Measurements from ENCODE around the gene RAPGEF4.

DNA sequence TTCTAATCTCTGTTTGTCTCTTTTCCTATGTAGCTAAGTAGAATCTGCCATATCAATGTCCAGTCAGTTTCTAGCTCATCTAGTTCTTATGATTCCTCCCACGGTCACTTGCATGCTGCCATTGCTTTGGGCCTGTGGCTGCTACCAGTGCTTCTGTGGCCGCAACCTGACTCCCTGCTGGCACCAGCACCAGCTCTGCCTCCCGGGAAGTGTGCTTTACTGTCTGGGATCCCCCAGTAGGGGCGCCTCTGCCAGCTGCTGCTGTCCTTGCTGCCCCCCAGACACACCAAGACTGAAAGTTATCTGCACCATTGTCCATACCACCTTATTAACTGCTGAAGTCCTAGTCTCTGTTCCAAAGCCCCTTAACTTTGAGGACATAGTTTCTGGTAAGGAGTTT, 56.3 kb downstream of the RAPGEF4 start:
- TF ChIP-seq, protein P1, sequence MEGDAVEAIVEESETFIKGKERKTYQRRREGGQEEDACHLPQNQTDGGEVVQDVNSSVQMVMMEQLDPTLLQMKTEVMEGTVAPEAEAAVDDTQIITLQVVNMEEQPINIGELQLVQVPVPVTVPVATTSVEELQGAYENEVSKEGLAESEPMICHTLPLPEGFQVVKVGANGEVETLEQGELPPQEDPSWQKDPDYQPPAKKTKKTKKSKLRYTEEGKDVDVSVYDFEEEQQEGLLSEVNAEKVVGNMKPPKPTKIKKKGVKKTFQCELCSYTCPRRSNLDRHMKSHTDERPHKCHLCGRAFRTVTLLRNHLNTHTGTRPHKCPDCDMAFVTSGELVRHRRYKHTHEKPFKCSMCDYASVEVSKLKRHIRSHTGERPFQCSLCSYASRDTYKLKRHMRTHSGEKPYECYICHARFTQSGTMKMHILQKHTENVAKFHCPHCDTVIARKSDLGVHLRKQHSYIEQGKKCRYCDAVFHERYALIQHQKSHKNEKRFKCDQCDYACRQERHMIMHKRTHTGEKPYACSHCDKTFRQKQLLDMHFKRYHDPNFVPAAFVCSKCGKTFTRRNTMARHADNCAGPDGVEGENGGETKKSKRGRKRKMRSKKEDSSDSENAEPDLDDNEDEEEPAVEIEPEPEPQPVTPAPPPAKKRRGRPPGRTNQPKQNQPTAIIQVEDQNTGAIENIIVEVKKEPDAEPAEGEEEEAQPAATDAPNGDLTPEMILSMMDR (CRISPR knock-in tag; IDR thresholded peaks at IDR 0.05), result no peak
- TF ChIP-seq HNRNPLL (IDR thresholded peaks at IDR 0.05; ENCODE audit: low read depth, low read length, poor library complexity, severe bottlenecking) (no peak), ETV6 (CRISPR knock-in tag; conservative IDR thresholded peaks at IDR 0.05) (no peak), SIN3B (IDR thresholded peaks at IDR 0.05; ENCODE audit: low read length) (no peak), RAD21 (CRISPR knock-in tag; IDR thresholded peaks at IDR 0.05) (no peak), ZFX (CRISPR knock-in tag; IDR thresholded peaks at IDR 0.05; ENCODE audit: low read depth) (no peak), ZNF354B (CRISPR knock-in tag; IDR thresholded peaks at IDR 0.05) (no peak), TAF1 (CRISPR knock-in tag; IDR thresholded peaks at IDR 0.05) (no peak), ZNF143 (CRISPR knock-in tag; IDR thresholded peaks at IDR 0.05) (no peak), HIVEP1 (CRISPR knock-in tag; IDR thresholded peaks at IDR 0.05) (no peak), ZNF280D (CRISPR knock-in tag; IDR thresholded peaks at IDR 0.05) (no peak), RBM39 (IDR thresholded peaks at IDR 0.05; ENCODE audit: low read depth, low read length, poor library complexity, severe bottlenecking) (no peak)

Data from HepG2 (cell line).